PFSK-1 (cell line): ENCODE measurements around the gene SPATA4.

Source experiments
- FOXP2 ChIP-seq: optimal IDR thresholded peaks from 2 replicates; pipeline ENCODE3; 2011; ENCODE audit warnings: borderline replicate concordance, control low read depth, inconsistent platforms; ENCODE audit not compliant: insufficient read depth; ENCODE audit errors: extremely low read length, extremely low read depth
- POLR2AphosphoS5 ChIP-seq: IDR thresholded peaks from 2 replicates; pipeline ENCODE4 v1.6.1; 2012; ENCODE audit warnings: low read depth, mild to moderate bottlenecking, control low read depth, low read length, moderate library complexity
- REST ChIP-seq, 2 experiments: IDR thresholded peaks; 2 replicates each; pipeline versions ENCODE4 v1.6.1 to v1.8.0; 2011 to 2012; ENCODE audit warnings: low read depth in 2 of 2, low read length in 2 of 2, control low read depth in 1 of 2, inconsistent platforms in 1 of 2, mild to moderate bottlenecking in 1 of 2, moderate library complexity in 1 of 2; ENCODE audit not compliant: insufficient read depth in 1 of 2
- SIN3A ChIP-seq: IDR thresholded peaks from 2 replicates; pipeline ENCODE4 v1.6.1; 2012; ENCODE audit warnings: mild to moderate bottlenecking, low read length, moderate library complexity, borderline replicate concordance; ENCODE audit not compliant: insufficient read depth
- TAF1 ChIP-seq: IDR thresholded peaks from 2 replicates; pipeline ENCODE4 v1.6.1; 2012; ENCODE audit warnings: low read length, control low read depth, borderline replicate concordance; ENCODE audit not compliant: insufficient read depth

Gene SPATA4

GRCh38 chr4:176210101-176210500, 14.7 kb upstream of the SPATA4 start:
- no peak for TF ChIP-seq TAF1
- TF ChIP-seq REST (IDR thresholded peaks at IDR 0.05; ENCODE audit: insufficient read depth in 1 of 2, low read depth in 2 of 2, low read length in 2 of 2), result no peak
- TF ChIP-seq FOXP2, result no peak

DNA sequence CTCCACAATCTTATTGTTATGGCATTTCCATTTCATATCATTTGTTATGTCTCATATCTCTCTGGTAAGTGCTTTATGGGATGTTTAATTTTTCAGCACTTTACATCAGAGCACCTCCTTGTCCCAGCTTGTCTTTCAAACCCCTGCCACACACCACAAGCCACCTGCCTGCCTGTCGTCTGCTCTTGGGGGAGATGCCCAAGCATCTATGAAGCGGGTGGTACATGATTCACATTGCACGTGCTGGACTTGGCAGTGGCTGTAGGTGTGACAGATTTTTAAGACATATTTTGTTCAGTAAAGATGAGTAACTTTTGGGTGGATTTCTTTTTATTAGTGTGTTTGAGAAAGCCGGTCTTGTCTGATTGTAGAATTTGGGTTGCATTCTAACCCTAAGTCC, 14.2 kb upstream of the SPATA4 start:
- TF ChIP-seq TAF1, result no peak
- no peak for TF ChIP-seq SIN3A
- no peak for TF ChIP-seq FOXP2
- TF ChIP-seq POLR2AphosphoS5, result no peak
- TF ChIP-seq REST (IDR thresholded peaks at IDR 0.05; ENCODE audit: insufficient read depth in 1 of 2, low read depth in 2 of 2, low read length in 2 of 2), result no peak

DNA sequence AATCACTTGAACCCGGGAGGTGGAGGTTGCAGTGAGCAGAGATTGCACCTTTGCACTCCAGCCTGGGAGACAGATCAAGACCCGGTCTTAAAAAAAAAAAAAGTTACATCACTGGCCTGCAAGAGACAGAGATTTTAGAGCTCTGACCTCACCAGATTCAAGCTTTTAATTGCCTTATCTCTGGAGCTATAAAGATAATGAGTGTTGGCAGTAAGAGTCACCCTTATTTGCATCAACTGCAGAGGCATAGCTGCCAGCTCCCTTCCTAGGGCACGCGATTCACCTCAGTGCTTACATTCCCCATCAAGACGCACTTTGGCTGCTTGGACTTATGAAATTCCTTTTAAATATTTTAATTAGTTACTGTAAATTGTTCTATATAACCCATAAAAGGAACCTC, 12.5 kb upstream of the SPATA4 start:
- TF ChIP-seq POLR2AphosphoS5 (no peak), FOXP2 (no peak), SIN3A (no peak), REST (IDR thresholded peaks at IDR 0.05; ENCODE audit: insufficient read depth in 1 of 2, low read depth in 2 of 2, low read length in 2 of 2) (no peak), TAF1 (no peak)

DNA sequence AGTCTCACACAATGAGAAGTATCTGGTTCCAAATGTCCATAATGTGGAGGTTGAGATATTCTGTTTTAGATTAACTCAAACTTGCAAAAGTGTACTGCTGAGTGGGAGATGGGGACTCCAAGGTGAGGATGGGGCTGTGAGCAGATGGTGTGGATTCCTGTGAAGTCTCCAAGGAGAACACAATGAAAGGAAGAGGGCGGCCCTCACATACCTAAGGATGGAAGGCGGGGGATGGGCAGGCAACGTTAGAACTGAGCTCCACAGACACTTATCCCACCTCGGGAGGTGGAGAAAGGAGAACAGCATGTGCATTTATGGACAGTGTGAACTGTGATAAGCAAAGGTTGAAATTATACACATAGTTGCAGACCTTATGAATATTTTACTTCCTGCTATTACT, 9.9 kb upstream of the SPATA4 start:
- TF ChIP-seq FOXP2, result no peak
- TF ChIP-seq TAF1, result no peak
- no peak for TF ChIP-seq POLR2AphosphoS5
- TF ChIP-seq SIN3A, result no peak
- no peak for TF ChIP-seq REST (IDR thresholded peaks at IDR 0.05; ENCODE audit: insufficient read depth in 1 of 2, low read depth in 2 of 2, low read length in 2 of 2)

DNA sequence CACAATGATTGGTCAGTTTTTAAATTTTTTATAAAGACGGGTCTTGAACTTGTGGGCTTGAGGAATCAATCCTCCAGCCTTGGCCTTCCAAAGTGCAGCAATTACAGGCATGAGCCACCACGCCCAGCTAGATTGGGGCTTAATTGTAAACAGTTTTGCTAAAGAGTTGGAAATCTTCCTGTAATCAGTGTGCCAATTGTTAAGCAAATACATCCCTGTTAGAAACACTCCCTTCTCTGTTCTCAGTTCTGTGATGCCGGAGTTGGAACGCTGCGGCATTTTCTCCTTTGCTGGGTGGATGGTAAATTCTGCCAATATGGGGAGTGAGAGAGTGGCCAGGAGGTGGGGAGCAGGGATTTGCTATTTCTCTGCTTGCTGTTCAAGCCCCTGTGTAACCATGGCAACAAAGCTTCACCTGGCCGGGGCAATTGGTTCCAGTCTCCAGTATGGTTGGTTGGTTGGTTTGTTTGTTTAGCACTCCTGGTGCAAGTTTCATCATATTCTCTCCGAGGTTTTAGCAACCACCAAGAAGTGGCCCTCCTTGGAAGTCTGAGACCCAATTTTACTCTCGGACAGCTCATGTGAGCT, 3.0 kb upstream of the SPATA4 start:
- TF ChIP-seq POLR2AphosphoS5, result no peak
- TF ChIP-seq FOXP2, result no peak
- TF ChIP-seq SIN3A, result no peak
- TF ChIP-seq REST (IDR thresholded peaks at IDR 0.05; ENCODE audit: insufficient read depth in 1 of 2, low read depth in 2 of 2, low read length in 2 of 2), result no peak
- TF ChIP-seq TAF1, result no peak
